GM21576 (cell line): ENCODE results near the gene ULK4.
"Not testable (repeated sequence)": the region's sequence is repeated elsewhere in the genome, so short reads cannot be mapped to it uniquely, and the experiment has no call there.

Experiments
- ATAC-seq: cut with Tn5 transposase; IDR thresholded peaks from one replicate; pipeline ENCODE4 v1.9.1; 2021; ENCODE audit warnings: mild to moderate bottlenecking, moderate library complexity; ENCODE audit not compliant: unreplicated experiment

The ULK4 gene

GRCh38 chr3:41695806-41696205 lies 266.1 kb downstream of the ULK4 start:
- not testable (repeated sequence) for ATAC-seq

GRCh38 chr3:41693799-41694198 lies 268.1 kb downstream of the ULK4 start:
- no peak for ATAC-seq

- no peak for ATAC-seq
Measured at GRCh38 chr3:41690766-41691563, 270.9 kb downstream of the ULK4 start.

- ATAC-seq: no peak
Measured at GRCh38 chr3:41688595-41689380, 273.1 kb downstream of the ULK4 start.

GRCh38 chr3:41684797-41685735 lies 276.8 kb downstream of the ULK4 start:
- ATAC-seq: no peak

- ATAC-seq: no peak
Measured at GRCh38 chr3:41683666-41684350, 278.1 kb downstream of the ULK4 start.

- no peak for ATAC-seq
Measured at GRCh38 chr3:41682996-41683395, 278.9 kb downstream of the ULK4 start.

GRCh38 chr3:41682382-41682781 lies 279.5 kb downstream of the ULK4 start:
- no peak for ATAC-seq

GRCh38 chr3:41681479-41681878 lies 280.4 kb downstream of the ULK4 start:
- no peak for ATAC-seq

- no peak for ATAC-seq
Measured at GRCh38 chr3:41679374-41679773, 282.5 kb downstream of the ULK4 start.

- ATAC-seq: not testable (repeated sequence)
Measured at GRCh38 chr3:41675102-41675501, 286.8 kb downstream of the ULK4 start.

- no peak for ATAC-seq
Measured at GRCh38 chr3:41674449-41674848, 287.5 kb downstream of the ULK4 start.

- ATAC-seq: no peak
Measured at GRCh38 chr3:41673650-41674049, 288.3 kb downstream of the ULK4 start.

- no peak for ATAC-seq
Measured at GRCh38 chr3:41668379-41668778, 293.5 kb downstream of the ULK4 start.

- ATAC-seq: no peak
Measured at GRCh38 chr3:41662288-41662687, 299.6 kb downstream of the ULK4 start.

GRCh38 chr3:41661796-41662195 lies 300.1 kb downstream of the ULK4 start:
- no peak for ATAC-seq

- no peak for ATAC-seq
Measured at GRCh38 chr3:41660510-41660909, 301.4 kb downstream of the ULK4 start.

- no peak for ATAC-seq
Measured at GRCh38 chr3:41653571-41654239, 308.2 kb downstream of the ULK4 start.

- ATAC-seq: no peak
Measured at GRCh38 chr3:41652931-41653330, 309.0 kb downstream of the ULK4 start.

GRCh38 chr3:41652506-41652905 lies 309.4 kb downstream of the ULK4 start:
- ATAC-seq: no peak
